Measurements from ENCODE around the gene C19orf85.
A peak's percentile ranks its signal among the peaks of the same experiment; 100 is the strongest.

Gene C19orf85

DNA sequence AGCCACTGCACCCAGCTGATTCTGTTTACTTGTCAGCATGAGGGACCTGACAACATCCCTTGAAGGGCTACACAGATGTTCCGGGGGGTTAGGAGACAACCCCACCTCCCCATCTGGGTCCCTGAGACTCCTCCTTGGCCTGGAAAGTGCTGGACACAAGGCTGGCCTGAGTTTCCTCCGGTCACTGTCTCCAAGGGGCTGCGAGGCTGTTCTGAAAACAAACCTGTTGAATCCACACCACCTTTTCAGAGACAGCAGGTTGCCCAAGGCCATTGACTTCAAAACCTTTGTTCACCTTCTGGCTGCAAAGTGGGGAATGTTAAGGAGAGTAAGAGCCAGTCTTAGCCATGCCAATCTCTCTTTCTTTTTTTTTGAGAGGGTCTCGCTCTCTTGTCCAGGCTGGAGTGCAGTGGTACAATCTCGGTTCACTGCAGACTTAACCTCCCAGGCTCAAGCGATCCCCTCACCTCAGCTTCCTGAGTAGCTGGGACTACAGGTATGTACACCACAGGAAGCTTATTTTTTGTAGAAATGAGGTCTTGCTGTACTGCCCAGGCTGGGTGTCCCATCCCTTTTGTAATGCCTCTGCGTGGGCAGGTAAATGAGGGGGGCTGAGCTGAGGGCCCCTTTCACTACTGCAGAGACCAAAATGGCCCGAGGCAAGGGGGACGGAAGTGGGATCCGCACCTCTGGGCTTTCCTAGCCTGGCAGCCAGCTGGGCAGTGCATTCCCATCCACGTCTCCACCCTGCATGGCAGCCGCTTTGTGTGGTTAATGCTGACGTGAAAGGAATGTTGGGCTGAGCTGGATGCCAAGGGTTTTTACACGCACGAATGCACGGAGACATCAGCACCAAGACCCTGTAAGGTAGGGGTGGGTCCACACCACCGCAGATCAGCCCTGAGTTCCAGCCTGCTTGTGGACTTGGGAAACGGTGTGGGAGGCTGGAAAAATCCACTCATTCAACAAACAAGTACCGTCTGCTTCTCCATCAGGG, 10.0 kb upstream of the C19orf85 start:
- ATAC-seq: no peak

DNA sequence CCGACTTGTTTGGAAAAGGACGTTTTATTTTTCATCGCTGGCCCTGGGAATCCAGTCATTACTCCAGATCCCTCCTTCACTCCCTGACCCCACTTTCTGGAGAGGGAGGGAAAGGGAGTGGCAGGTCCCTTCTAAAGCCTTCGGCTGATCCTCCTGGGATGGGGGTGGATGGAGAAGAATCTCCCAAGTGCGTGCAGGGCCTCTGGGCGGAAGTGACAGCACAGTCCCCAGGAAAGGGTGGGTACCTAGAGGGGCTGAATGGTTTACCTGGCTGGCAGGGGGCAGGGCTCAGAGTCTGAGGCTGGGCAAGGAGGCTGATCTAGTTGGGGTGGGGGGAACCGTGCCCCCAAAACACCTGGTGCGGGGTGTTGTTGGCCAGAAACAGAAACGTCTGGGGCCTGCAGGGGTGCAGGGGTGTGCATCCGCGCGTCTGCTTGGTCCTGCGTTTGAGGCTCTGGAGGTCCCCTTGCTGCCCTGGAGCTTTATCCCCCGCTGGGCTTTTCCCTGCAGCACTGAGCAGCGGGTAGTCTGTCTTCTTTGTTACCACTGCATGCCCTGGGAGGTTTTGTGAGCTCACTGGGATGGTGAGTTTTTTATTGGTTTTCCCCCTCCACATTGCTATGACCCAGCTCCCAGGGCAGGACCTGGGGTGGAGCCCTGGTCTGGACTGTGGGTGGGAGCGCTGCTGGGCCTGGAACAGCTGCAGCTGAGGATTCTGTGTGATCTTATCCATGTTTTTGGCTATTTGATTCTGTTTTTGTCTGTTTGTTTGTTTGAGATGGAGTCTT, 8.9 kb upstream of the C19orf85 start:
- no peak for ATAC-seq

DNA sequence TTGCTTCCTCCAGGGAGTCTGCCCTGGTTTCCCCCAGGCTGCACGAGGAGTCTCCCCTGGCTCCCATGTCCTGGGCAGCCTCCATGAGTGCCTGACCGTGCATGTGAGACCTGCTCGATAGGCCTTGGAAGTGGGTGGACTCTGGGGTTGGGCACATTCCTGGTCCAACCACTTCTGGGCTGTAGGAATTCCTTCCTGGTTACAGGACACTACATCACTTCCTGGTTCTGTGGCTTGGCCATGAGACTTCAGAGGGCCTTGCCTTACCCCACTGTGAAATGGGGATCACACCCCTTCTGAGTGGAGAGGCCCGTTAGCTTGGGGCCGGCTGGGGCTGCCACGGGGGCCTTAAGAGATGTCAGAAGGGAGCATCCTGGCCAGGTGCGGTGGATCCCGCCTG, 7.9 kb upstream of the C19orf85 start:
- no peak for ATAC-seq

DNA sequence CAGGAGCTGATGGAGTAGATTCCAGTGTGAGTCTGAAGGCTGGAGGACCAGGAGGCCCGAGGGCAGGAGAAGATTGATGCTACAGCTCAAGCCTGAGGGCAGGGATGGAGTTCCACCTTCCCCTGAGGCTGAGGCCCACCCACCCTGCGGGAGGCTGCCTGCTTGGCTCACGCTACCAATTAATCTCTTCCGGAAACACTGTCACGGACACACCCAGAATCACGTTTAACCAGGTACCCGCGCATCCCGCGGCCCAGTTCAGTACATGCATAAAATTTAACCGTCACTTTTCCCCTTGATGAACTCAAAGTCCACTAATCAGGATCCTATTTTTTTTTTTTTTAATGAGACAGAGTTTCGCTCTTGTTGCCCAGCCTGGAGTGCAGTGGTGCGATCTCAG, 6.7 kb upstream of the C19orf85 start:
- ATAC-seq: no peak

DNA sequence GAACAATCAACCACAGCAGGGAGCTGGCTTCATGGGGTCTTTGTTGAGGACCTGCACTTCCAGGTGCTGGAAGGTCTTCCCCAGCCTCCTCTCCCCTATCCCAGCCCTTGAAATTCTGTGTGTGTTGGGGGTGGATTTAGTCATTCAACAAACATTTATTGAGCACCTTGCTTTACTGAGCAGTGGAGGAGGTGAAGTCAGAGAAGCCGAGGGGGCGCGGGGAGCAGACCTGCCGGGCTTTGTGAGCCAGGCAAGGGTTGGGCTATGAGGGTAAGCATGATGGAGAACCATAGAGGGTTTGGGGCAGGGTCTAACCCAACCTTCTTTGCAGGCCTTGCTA, 3.5 kb upstream of the C19orf85 start:
- no peak for ATAC-seq

DNA sequence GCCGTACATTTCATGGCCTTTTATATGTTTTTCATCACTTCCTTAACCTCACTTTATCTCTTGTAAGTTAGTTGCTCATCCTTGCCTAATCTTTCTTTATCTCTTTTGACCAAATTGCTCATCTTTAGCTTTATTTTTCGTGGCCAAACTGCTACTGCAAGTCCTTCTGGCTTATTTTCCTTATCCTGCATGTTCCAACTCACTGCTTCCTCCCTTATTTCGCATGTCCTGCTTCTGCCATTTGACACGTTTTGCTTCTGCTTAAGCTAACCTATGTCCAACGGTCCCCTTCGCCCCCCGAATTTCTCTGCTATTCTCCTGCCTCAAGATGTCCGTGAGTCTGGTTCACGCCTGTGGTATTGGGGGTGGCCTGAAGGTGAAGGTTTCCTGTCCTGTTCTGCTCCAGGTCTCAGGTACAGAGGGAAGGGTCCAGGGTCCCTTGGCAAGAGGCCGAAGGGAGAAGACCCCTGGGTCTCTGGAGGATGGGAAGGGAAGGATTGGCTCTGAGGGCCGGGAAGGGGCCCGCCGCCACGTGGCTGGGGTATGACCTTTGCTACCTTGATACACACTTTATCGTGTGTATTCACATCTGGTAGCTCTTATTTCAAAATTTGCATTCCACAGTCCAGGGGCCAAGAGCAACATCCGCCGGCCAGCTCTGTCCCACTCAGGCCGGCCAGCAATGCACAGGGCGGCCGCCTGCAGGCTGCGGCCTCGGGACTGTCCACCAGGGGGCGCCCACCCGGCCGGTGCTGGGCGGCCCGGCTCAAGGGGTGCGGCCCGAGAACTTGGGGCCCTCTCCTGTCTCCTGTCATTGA, 2.9 kb upstream of the C19orf85 start:
- peak; percentile 80 to 86 for ATAC-seq

DNA sequence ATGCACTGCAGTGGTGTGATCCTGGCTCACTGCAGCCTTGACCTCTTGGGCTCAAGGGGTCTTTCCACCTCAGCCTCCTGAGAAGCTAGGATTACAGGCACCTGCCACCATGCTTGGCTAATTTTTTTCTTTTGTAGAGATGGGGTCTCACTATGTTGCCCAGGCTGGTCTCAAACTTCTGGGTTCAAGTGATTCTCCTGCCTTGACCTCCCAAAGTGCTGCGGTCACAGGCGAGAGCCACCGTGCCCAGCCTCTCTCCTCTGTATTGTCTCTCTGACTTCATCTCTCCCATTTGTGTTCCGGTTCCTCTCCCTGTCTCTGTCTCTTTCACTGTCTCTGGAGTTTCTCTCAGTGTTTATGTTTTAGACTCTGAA, 1.7 kb upstream of the C19orf85 start:
- ATAC-seq: no peak

DNA sequence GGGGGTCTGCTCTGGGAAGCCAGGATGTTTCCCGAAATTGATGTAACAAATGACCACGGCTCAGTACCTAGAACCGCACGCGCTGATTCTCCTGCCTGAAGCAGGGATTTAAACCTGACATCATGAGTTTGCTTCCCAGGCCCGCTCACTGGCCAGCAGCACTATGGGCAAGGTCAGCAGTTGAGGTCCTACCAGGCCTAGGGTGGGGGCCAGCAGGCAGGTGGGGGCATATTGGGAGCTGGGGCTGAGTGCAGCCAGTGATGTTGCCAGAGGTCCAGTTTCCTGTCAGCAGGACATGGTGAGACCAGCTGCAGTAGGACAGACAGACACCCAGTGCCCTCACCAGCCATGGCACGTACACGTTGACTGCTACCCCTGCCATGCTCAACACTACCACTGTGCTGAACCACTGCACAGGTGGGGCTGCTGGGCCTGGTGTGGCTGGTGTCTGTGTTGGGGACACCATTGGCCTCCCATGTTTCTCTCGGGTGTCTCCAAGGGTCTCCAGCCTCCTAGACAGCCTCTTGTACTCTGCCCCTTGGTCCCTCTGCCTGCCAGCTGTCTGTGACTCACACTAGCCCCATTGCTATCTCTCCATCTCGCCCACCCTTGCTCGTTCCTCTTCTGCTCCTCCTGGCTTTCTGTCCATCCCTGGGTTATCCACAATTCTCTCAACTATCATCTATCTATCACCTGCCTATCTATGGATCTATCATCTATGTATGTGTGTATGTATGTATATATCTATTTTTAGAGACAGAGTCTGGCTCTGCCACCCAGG, 1.1 kb upstream of the C19orf85 start:
- ATAC-seq: no peak

DNA sequence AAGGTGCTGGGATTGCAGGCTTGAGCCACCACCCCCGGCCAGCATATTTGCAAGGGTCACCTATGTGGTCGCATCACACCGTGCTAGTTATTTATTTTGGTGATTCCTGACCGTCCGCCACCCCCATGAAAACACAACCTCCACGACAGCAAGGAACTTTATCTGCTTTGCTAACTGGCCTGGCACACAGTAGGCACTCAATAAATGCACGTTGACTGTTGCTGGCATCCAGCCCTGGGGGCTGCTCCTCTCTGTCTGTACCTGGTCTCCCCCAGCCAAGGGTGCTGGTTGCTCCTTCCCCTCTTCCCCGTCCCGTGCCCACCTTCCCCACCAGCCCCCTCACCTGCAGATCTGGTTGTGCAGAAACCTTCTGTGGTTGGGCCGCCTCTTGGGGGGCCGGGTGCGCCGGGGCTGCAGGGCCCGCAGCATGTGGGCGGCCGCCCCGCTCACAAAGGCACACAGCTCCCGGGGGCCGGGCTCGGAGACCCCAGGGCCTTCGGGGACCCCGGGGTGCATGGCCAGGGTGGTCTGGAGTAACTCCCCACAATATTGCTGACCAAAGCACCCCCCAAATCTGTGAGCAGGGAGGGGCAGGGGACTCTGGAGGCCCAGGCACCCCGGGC, 401 bp downstream of the C19orf85 start:
- ATAC-seq: no peak

DNA sequence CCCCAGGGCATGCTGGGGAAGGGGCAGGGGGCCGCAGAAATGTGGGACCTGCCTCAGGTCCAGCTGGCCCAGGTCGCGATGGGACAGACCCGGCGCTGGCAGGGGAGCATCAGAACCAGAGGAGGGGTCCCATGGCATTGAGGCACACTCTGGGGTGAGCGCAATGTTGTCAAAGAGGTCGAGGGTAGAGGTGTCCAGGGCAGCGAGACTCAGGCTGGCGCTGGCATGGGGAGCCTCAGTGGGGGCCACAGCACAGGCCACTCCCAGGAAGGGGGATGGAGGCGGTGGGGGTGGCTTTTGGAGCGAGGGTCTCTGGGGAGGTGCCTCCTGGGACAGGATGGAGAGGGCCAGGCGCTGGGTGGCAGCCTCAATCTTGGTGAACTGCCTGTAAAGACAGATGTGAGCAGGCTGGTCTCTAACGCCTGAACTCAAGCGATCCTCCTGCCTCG, 944 bp downstream of the C19orf85 start:
- no peak for ATAC-seq

DNA sequence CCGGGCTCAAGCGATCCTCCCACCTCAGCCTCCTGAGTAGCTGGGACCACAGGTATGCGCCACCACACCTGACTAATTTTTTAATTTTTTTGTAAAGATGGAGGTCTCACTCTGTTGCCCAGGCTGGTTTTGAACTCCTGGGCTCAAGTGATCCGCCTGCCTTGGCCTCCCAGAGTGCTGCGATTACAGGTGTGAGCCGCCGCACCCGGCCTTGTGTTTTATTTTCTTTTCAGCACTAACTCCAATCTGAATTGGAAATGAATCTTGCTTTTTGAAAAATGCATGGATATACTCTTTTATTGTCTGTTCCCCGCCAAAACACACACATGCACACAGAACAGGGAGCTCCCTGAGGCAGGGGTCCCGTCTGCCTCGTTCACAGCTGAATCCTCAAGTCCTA, 1.8 kb downstream of the C19orf85 start:
- no peak for ATAC-seq

DNA sequence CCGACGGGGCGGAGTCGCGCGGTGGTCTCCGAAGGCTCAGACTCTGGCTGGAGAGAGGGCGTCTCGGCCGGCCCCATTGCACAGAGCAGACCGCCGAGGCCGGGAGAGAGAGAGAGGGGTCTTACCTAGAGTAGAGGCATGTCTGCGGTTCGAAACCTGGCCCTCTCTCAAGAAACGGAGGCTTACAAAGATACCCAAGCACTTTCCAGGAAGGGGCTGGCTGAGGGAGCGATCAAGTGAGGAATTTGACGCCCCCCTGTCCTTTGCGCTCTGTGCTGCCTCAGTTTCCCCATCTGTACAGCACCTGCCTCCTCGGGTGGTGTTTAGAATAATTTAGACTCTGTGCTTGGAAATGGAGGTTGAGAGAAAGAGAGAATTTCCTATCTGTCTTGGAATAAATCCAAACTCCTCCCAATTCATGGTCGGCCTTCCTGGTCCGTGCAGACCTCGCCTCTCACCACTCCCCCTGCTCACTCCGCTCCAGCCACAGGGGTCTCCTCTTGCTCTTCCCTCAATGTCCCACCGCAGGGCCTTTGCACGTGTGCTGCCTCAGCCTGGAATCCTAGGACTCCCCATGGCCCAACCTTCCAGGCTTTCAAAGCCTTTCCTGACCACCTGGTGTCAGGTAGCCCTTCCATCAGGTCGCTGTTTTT, 2.5 kb downstream of the C19orf85 start:
- ATAC-seq: no peak

DNA sequence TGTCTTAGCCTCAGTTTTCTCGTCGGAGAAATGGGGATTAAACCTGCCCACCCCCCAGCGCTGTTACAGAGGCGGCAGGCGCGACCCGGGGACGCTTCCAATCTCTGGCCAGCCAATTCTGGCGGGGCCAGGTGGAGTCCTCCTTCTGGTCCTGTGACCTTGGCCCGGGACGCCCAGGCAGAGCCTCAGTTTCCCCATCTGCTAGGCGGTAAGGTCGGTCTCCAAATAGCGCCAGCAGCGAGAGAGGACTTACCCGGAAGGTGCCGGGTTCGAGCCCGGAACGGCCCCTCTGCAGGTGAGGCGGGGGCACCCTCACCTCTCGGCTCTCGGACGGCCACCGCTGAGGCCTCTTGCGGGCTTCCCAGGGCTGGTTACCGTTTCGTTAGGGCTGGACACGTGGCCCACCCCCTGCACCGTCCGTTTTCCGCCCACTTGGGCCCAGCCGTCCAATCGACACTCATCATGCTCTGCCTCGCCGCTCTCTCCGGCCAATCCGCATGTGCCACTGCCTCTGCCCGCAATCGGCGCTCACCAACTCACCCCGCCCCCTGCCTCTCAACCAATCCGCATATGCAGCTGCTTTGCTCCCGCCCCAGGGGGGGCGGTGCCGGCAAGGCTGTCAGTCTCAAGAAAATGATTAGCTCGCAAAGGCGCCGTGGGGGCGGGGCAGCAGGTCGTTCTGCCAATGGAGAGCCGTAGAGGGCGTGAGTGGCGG, 3.1 kb downstream of the C19orf85 start, which contains the start of gene ISOC2:
Gene ISOC2, minus strand, starts transcription at position 384 of the 715 bp plus-strand sequence. CDS start 5,156 bp downstream, outside the sequence.
- ATAC-seq: peak; percentile 96

DNA sequence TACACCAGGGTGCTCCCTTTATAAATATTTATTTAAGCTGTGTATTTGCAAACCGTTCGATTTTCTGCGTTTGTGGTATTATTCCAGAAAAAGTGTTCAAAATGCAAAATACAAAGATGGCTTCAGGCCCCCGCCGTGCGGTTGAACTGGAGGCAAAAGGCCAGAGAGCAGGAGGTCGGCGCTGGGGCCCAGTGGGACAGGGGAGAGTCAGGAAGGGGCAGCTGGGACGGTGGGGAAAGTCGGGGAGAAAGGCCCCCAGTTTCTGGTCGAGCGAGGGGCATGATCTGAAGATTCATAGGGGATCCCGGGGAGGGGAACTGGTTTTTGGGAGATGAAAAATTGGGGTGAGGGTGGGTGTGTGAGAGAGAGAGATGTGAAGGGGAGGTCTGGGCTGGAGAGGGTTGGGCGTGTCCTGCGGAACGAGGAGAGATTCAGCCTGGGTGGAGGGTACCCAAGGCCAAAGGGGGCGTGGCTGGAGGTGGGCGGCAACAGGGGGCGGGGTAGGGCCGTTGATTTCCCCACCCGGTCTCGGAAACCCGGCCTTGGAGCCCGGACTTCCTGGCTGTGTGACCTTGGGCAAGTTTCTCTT, 3.8 kb downstream of the C19orf85 start:
- no peak for ATAC-seq

DNA sequence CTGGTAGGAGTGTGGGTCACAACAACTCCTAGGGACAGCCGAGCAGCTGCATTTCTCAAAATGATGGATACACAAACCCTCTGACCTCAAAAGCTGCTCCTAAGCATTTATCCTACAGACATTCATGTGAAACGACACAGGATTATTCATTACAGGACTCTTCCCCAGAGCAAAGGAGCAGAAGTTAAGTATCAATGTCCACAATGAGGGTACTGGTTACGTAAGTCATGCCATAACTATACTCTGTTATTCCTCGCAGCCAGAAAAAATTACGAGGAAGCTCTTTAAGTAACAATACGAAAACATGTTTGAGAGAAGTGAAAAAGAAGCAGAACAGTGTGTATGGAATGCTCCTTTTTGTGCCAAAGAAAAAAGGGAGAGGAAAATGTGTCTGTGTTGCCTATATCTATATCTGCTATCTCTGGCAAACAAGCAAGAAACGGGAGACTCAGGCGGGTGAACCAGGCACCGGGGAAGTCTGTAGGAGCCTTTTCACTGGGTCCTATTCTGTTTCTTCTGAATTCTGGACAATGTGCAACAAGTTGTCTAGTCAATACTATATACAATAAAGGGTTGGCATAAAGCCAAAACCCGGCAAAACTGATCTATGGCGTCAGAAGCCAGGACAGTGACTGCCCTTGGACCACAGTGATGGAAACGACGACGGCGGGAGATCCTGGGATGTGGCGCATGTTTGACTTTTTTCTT, 4.4 kb downstream of the C19orf85 start:
- ATAC-seq: no peak

DNA sequence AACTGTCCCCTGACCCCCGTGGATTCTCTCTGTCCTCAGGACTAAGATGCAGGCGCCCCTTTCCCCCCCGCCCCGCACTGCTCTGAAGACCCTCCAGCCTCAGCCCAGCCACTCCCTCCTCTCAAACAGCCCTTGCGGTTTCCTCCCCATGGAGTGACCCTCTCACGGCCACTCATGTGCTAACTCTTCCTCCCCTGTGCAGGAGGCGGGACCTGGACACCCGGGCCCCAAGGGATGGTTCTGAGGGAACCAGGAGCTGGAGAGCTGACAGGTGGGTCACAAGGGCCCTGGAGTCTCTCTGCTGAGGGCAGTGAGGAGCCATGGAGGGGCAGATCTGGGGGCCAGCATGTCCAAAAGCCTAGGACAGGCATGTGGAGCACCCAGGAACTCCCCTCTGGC, 5.0 kb downstream of the C19orf85 start:
- ATAC-seq: no peak

DNA sequence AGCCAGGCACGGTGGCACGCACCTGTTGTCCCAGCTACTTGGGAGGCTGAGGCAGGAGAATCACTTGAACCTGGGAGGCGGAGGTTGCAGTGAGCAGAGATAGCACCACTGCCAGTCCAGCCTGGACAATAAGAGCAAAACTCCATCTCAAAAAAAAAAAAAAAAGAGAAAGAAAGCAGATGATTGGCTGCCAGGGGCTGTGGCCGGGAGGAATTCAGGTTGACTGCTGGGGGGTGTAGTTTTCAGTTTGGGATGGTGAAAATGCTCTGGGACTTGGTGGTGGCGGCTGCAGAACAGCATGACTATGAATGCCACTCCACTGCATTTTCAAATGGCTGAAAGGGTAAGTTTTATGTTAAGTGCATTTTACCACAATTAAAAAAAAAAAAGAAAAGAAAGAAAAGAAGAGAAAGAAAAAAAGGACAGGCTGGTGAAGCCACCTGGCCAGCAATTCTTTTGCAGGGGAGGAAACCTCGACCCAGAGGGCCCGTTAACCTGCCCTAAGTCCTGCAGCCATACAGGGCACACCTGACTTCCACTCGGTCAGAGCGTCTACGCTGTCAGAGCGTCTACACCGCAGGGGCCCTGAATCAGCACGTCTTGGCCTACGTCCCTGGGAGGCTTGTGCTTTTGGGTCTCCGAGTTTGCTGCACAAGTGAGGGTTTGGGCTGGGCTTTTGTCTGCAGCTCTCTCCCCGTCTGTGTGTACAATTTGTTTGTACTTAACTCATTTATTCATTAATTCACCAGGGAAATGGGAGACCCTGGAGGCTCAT, 6.7 kb downstream of the C19orf85 start:
- ATAC-seq: no peak

DNA sequence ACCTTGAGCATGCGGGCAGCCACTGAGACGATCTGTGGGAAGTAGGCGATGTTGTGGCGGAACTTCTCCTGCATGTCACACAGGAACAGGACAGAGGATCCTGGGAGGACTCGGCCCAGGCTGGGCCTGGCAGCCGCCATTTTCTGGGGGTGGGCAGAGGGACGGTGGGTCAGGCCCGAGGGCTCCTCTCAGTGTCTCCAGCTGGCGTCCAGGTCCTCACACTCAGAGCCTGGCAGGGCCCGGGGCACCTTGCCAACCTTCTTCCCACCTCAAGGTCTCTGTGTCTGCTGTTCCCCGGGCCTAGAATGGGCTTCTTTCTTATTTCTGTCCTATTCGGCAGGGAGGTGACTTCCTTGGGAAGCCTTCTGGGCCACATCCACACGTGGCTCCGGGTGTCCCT, 8.2 kb downstream of the C19orf85 start:
- no peak for ATAC-seq

Data from activated CD4-positive, CD25-positive, alpha-beta regulatory T cell treated with anti-CD3 and anti-CD28 coated beads, Interleukin-2, amount 50 U/mL, for 24 hours (primary cell).